ENCODE data around the gene PRCC. TPM values are rescaled to one million over a fixed set of nuclear protein-coding genes. Genes with fewer than 3 reads are reported as not detected.

Gene PRCC
- total and polyA plus RNA-seq, 2 of the 13 experiments (the other 11 are each of a cell fraction or from before 2014, with no cell fraction given): 24.2 to 40.5 TPM

DNA sequence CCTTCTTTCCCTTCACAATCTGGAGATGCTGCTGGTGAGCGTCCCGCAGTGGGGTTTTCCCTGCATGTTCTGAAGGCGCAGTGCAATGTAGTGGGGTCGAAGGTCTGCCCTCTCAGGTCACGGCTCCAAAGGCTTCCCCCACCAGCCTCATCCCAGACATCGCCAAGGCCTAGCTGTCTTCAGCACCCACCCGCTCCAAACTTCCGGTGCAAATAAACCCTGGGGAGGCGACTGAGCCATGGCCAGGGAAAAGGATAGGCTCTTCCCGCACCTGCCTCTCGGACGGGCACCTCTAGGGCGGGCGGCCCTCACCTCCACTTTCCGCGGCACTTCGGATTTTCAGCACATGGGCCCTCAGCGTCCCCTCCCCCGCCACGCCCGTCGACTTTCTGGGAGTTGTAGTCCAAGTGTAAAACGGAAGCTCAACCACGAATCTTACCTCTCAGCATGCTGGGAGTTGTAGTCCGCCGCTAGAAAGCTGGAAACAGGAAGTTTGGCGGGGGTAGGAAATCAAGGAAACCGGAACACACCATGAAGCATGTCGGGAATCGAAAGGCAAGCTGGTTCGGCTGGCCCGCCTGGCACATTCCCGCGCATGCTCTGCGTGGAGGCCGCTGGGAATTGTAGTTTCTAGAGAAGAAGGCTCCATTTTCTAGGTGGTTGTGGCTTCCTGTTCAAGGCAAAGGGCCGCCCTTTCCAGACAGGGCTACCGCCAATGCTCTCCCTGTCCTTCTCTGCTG, 26.4 kb upstream of the PRCC start, which contains the start of gene MRPL24 (continued):
- TF ChIP-seq, protein P1, sequence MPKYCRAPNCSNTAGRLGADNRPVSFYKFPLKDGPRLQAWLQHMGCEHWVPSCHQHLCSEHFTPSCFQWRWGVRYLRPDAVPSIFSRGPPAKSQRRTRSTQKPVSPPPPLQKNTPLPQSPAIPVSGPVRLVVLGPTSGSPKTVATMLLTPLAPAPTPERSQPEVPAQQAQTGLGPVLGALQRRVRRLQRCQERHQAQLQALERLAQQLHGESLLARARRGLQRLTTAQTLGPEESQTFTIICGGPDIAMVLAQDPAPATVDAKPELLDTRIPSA (CRISPR knock-in tag; IDR thresholded peaks at IDR 0.05; ENCODE audit: borderline replicate concordance): no peak; the same call in 1 of the 2 replicates
- peak; percentile 83; the same call in 1 of the 2 replicates for TF ChIP-seq ZNF704 (CRISPR knock-in tag; IDR thresholded peaks at IDR 0.05; ENCODE audit: borderline replicate concordance)
- peak; percentile 99 for TF ChIP-seq IRF2 (CRISPR knock-in tag; IDR thresholded peaks at IDR 0.05)
- TF ChIP-seq ZKSCAN1 (IDR thresholded peaks at IDR 0.05; ENCODE audit: low read length): no peak
- TF ChIP-seq, protein P2, sequence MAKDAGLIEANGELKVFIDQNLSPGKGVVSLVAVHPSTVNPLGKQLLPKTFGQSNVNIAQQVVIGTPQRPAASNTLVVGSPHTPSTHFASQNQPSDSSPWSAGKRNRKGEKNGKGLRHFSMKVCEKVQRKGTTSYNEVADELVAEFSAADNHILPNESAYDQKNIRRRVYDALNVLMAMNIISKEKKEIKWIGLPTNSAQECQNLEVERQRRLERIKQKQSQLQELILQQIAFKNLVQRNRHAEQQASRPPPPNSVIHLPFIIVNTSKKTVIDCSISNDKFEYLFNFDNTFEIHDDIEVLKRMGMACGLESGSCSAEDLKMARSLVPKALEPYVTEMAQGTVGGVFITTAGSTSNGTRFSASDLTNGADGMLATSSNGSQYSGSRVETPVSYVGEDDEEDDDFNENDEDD (CRISPR knock-in tag; IDR thresholded peaks at IDR 0.05; ENCODE audit: borderline replicate concordance): peak; percentile 77; the same call in 1 of the 2 replicates
- peak; percentile 79 for TF ChIP-seq PITX1 (CRISPR knock-in tag; IDR thresholded peaks at IDR 0.05)
- no peak for TF ChIP-seq ZNF263 (CRISPR knock-in tag; IDR thresholded peaks at IDR 0.05)
- peak; percentile 75; the same call in 1 of the 2 replicates for TF ChIP-seq NAIF1 (CRISPR knock-in tag; IDR thresholded peaks at IDR 0.05; ENCODE audit: borderline replicate concordance)
- no peak; the same call in 1 of the 2 replicates for TF ChIP-seq ARHGAP35 (CRISPR knock-in tag; IDR thresholded peaks at IDR 0.05; ENCODE audit: borderline replicate concordance)
- TF ChIP-seq FOXO1 (CRISPR knock-in tag; IDR thresholded peaks at IDR 0.05): 0 out of 2 replicates have a peak, but pooled peaks have one; percentile 29
- TF ChIP-seq TAF15 (IDR thresholded peaks at IDR 0.05; ENCODE audit: low read depth, low read length, poor library complexity, severe bottlenecking): no peak
- TF ChIP-seq ATF7 (IDR thresholded peaks at IDR 0.05): no peak
- TF ChIP-seq ATF7 (CRISPR knock-in tag; IDR thresholded peaks at IDR 0.05): no peak; the same call in 1 of the 2 replicates
- no peak; the same call in 1 of the 2 replicates for TF ChIP-seq ZBTB21 (CRISPR knock-in tag; IDR thresholded peaks at IDR 0.05)
- TF ChIP-seq DNMT1 (CRISPR knock-in tag; IDR thresholded peaks at IDR 0.05): no peak
- peak; percentile 47; the same call in 1 of the 2 replicates for TF ChIP-seq FOSL2 (CRISPR knock-in tag; IDR thresholded peaks at IDR 0.05)
- peak; percentile 88 for TF ChIP-seq CSRNP1 (CRISPR knock-in tag; IDR thresholded peaks at IDR 0.05)
- peak; percentile 84; the same call in 1 of the 2 replicates for TF ChIP-seq KDM5A (IDR thresholded peaks at IDR 0.05; ENCODE audit: borderline replicate concordance, low read length)
- TF ChIP-seq ZEB1 (IDR thresholded peaks at IDR 0.05; ENCODE audit: insufficient replicate concordance, low read depth): no peak
- TF ChIP-seq, protein P3, sequence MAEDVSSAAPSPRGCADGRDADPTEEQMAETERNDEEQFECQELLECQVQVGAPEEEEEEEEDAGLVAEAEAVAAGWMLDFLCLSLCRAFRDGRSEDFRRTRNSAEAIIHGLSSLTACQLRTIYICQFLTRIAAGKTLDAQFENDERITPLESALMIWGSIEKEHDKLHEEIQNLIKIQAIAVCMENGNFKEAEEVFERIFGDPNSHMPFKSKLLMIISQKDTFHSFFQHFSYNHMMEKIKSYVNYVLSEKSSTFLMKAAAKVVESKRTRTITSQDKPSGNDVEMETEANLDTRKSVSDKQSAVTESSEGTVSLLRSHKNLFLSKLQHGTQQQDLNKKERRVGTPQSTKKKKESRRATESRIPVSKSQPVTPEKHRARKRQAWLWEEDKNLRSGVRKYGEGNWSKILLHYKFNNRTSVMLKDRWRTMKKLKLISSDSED (CRISPR knock-in tag; IDR thresholded peaks at IDR 0.05): no peak
- TF ChIP-seq, protein P4, sequence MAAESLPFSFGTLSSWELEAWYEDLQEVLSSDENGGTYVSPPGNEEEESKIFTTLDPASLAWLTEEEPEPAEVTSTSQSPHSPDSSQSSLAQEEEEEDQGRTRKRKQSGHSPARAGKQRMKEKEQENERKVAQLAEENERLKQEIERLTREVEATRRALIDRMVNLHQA (CRISPR knock-in tag; IDR thresholded peaks at IDR 0.05): no peak
- no peak for TF ChIP-seq CBX2 (IDR thresholded peaks at IDR 0.05; ENCODE audit: low read depth, low read length)
- TF ChIP-seq CBX2 (CRISPR knock-in tag; IDR thresholded peaks at IDR 0.05; ENCODE audit: low read depth): 0 out of 2 replicates have a peak, but pooled peaks have one; percentile 42
- TF ChIP-seq TRIM24 (CRISPR knock-in tag; IDR thresholded peaks at IDR 0.05): no peak
